T follicular helper cell (primary cell): Measurements from ENCODE around the gene NPY1R.

ENCODE experiments used
- DNase-seq: peaks from one replicate; pipeline ENCODE4 v3.0.0-alpha.2; 2020; ENCODE audit warnings: low read depth
- total RNA-seq, 2 experiments: gene quantifications; one replicate each; lab custom pipeline; 2026; lab: John Stamatoyannopoulos, UW

NPY1R gene
- total RNA-seq = 0 reads per million in 2 experiments

DNA sequence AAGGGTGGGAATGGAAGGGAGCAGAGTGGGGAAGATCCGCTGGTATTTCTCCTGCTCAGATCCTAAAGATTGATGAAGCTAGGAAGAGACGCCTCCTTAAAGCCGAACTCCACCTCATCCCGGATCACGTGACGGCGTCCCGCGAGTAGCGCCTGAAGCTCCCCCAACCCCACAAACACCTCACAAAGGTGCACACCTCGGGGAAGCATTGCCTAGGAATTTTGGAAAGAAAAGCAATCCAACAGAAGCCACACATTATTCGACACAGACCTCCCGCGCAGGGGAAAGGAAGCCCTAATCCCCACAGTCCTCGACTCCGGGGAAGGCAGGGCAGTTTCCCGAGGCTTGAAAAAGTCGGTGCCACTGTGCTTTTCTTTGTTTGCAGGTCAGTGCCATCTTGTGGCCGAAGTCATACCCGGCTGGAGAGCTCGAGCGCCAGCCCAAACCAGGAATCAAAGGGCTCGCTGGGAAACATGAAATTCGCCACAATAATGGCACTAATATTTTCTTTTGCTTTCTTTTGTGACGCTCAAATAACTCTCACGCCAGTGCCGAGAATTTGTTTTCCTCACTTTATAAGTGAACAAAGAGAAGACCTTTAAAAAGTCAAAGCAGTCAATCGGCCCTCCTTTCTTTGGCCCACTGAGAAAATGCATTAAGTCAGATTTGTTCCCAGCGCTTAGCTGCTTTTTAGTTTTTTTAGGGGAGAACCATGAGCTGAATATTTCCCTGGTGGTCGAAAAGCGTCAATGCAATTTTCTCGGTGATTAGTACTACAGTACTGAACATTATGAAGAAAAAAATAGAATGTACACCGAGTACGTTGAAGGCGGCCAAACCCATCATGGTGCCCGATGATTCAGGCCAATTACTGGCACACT lies at the start of gene NPY1R:
Gene NPY1R, minus strand, starts transcription at position 71 of the 881 bp plus-strand sequence. CDS start 6,042 bp downstream, outside the sequence.
- no peak for DNase-seq

DNA sequence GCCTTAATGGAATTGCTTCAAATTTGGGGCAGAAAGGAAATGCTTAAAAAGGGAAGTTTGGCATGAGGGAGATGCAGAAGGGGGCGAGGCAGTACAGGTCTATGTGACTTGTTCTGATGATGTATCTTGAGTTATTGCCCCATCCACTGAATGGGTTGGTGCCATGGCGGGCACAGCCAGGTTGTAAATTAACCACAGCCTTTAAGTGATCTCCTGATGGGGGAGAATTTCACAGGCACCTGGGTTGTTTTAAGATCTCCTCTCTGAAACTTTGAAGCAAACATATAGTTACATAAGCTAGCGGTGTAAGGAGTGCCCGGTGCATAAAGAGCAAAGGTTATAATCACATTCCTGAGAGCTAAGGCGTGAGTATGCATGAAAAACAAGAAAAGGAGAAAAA lies 48.3 kb upstream of the NPY1R start:
- no peak for DNase-seq

DNA sequence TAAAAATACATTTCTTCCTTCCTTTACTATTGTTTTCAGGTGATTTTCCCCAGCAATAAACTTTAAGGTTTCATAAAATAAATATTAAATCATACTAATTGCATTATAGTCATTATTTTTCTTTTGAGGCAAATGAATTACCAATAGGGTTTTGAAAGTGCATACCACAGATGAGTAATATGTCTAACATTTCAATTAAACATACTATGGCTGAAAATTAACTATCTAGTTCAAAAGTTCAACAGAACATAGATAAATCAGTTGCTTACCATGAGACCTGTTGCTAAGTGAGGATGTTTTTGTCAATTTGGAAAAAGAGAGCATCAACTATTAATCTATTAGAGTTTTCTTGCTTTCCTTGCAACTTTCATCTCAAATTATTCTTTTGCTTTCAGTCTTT lies 46.3 kb upstream of the NPY1R start:
- DNase-seq = no peak

DNA sequence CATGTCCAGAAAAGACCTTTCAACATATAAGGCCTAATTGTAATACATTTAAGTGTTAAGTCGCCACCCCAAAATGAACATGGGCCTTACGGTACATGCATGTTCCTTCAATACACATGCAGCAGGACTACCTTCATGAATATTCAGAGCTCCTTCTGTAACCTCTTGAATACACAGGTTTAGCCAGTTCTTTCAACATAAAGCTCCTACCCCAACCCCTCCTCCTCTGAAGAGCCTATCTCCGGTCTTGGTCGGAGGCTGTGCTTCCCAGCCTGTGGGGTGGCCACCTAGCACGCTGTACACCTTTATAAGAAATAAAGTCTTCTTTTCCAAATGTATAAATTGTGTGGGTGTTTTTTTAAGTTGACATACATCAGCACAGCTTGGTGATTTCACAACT lies 39.6 kb upstream of the NPY1R start:
- no peak for DNase-seq

DNA sequence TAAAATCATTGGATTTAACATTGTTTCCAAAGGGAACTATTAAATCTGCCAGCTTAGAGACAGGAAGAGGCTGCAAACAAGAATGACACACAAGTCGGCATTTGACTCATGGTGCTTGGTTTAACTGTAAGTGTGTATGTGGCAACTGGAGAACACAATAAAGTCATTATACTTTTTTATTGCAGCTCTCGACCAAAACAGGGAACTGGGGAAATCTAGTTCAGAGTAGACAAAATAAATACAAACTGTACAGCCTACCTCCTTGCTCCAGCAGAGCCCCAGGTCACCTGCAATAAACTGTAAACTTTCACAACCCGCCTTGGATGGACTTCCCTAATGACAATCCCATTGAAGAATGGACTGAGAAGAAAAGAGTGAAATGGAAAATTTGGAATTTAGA lies 35.3 kb upstream of the NPY1R start:
- DNase-seq = no peak

DNA sequence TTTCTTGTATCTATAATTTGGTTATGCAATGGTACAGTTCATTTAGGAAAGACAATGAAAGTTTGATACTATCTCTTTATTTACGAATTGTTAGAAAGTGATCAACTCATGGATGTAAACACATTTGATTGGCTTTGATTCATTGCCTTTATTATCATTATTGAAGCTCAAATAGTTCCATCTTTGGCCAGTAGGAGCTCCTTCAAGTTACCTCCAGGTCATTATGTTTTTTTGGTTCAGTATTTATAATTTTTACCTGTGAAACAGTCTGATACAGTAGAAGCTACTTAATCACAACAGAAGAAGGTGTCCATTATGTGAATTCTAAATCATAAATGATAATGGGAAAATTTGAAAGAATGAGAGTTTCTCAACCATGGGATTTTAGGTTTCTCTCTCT lies 23.7 kb upstream of the NPY1R start:
- DNase-seq = no peak

DNA sequence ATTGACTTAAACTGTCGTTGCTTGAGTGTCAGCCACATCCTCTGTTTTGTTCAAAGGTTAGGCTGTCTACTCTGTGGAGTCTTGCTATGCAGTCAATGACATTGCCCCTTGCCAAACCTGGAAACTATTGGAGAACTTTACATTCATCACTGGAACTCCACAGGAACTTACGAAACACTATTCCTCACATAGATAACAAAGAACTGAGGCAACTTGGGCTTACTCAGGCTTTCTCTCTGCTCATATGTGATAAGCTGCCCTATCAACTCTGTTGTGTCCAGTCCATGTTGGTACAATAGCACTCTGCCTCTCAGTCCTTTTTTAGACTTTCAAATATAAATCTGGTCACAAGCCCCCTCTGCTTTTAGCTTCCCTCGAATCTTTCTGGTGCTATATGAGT lies 20.7 kb upstream of the NPY1R start:
- no peak for DNase-seq

DNA sequence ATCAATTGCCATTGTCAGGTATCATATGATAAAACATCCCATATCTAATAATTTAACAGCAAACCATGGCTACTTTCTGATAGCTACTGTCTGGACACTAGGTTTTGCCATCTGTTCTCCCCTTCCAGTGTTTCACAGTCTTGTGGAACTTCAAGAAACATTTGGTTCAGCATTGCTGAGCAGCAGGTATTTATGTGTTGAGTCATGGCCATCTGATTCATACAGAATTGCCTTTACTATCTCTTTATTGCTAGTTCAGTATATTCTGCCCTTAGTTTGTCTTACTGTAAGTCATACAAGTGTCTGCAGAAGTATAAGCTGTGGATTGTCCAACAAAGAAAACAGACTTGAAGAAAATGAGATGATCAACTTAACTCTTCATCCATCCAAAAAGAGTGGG lies 18.3 kb upstream of the NPY1R start:
- no peak for DNase-seq

DNA sequence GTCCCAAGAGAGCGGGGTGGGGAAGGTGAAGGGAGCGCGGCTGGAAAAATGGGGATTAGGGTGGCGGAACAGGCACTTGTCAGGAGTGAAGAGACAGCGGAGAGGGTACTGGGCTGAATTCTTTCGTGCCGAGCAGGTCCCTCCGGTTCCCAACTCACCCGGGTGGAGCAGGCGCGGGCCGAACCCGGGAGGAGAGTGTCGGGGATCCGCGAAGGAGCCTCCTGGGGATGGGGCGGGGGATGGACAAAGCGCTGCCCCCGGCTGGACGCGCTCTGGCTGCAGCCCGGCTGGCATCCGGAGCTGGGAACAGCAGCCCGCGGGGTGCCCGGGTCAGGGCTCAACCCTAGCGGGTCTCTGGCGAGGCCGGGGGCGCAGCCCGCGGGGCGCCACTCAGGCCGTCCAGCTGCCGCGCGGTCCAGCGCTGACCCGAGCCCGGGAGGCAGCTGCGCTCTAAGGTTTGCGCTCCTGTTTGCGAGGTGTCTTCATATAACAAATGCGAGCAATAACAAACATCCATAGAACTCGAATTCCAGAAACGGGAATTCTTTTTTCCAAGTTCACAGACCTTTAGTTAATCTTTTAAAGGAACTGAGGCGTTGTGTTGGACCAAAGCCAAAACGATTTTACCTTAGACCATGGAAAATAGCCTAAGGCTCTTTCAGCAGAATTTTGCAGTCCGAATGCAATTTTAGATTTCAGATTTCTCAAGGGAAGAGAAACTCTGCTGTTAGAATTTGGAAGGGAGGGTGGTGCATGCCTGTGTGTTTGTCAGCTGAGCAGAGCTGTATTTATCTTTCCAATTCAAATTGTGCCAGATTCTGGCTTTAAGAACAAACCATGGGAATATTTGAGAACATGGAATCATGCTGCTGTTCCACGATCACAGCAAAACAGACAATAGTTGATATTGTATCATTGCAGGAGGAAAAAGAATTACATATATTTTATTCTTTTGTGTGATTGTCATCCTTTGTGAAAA lies 12.0 kb upstream of the NPY1R start:
- DNase-seq = no peak

DNA sequence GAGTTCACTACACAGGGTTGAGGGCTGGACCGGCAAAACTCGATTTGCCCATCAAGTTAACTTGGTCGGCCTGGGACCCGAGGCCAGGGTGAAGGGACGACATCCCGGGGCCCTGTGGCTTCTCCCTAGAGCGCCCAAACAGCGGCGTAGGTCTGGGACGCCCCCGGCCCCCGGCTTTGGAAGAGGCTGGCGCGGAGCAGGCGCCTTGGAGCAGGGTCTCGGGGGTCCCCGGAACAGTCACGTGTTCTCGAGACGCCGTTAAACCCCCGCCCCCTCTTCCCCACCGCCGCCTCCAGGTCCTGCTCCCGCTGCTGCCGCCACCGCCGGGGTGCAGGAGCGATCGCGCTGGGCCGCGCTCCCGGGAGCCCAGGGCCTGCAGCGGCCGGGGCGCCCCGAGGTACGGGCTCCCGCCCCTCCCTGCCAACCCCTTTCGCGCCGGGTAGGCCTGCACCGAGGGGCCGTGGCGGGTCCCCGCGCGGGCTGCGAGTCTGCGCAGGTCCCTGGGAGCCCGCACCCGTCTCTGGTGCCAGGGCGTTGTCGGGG lies 11.3 kb upstream of the NPY1R start, which contains the start of gene NPY5R:
Gene NPY5R, plus strand, starts transcription at position 289 of the 543 bp plus-strand sequence. CDS start 6,382 bp downstream, outside the sequence.
- DNase-seq = no peak

DNA sequence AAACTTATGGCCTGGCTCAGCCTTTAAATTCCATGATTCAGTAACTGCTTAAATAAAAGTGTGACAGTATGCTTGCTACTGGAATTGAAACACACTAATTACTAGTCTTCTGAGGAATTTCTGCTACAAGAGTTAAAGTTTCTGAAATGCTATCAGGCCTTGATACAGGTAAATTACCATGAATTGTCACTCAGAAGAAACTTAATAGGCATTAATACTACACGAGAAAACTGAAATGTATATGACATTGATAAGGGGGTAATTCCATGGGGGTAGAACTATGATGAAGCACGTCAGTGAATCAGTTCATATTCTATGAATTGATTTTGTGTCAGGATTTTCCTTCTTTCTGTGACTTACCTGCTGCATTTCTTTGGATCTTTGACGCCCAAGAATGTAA lies 3.0 kb upstream of the NPY1R start:
- no peak for DNase-seq

DNA sequence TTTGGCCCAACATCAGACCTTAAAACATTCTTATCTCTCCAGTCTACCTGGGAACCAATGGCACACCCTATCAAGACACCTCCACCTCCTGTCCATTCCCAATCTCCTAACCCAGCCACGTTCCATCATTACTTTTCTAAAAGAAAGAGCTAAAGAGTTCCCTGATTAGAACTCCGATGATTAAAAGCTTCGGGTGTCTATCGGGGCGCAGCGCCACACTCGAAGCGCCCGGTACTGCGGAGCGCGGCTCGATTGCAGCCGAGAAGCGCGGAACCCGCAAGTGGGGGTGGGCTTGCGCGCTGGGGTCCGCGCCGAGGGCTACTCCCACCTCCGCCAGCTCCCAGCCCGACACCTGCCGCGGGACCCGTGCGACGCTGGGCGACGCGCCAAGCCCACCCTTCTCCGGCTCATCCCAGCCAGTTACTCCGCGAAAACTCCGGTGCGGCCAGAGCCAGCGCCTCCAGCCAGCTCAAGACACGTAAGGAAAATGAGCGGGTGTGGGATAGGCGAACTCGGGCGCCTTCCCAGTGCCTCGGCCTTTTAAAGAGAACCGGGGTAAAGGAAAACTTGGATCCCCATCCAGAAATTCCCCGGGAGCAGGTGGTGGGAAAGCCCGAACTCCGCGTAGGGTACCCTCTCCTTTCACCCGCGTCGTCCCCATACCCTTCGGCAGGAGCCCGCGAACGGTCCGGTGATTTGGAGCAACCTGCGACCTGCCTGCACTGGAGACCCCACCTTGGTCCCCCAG lies 593 bp downstream of the NPY1R start:
- no peak for DNase-seq

DNA sequence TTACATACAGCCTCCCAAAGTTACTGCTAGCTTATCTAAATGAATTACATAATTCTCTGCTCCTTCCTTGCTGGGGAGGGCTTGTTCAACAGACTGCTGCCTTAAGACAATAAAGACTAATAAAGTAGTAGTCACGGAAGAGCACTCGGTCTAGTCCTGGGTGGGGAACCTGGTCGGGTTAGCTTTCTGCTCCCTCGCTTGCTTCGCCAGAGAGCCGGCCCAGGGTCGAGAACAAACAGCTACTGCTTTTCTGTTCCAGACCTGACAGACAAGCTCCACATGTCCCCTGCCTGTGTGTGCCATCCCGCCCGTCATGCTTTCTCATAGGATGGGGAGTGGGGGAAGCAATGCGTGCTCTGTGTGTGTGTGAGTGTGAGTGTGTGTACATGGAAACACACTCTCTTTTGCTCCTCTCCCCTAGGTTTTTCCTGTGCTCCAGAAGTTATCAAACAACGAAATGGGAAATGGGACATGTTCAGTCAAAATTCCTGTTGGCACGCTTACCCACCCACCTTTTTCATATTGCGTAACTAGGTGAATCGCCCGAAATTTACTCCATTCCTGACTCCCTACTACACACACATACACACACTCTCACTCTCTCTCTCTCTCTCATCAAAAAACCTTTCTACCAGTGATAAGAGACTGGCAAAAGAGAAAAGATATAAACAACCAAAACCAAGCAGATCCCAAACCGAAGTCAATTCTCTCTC lies 1.3 kb downstream of the NPY1R start:
- no peak for DNase-seq

DNA sequence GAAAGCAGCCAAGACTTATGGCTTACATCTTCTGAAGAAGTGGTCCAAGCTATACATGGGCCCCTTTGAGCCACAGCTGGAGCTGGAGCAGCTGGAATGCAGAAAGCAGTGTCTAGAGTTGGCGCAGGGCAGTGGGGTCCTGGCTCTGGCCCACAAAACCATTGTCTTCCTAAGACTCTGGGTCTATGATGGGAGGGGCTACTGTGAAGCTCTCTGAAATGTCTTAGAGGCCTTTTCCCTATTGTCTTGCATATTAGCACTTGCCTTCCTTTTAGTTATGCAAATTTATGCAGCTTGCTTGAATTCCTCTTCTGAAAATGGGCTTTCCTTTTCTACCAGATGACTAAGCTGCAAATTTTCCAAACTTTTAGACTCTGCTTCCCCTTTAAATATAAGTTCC lies 15.3 kb downstream of the NPY1R start:
- no peak for DNase-seq

DNA sequence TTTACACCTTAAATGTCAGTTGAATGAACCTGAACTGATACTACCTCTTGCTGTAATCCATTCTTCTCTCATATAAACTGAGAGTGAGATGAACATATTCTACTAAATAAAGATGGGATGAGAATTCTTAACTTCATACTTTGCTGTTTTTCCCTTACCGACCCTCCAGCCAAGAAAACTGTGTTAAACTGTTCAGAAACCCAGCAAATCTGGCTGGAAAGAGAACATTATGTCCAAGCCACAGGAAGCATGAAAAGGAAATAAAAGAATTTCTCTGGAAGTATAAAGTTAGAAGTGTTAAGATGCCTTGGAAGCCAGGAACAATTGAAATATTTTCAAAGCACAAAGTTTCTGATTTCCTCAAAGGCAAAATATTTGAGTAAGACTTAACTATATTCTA lies 22.9 kb downstream of the NPY1R start:
- no peak for DNase-seq

DNA sequence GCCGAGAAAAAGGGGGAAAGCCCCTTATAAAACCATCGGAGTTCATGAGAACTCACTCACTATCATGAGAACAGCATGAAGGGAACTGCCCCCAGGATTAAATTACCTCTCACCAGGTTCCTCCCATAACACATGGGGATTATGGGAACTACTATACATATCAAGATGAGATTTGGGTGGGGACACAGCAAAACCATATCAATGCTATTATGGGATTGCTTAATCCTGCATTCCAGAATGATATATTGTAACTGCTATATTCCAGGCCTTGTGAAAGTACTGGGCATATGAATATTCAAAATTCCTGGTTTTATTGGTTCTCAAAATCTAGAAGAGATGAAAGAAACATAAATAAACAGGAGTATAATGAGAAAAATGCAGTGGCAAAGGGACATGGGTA lies 29.3 kb downstream of the NPY1R start:
- DNase-seq = no peak

DNA sequence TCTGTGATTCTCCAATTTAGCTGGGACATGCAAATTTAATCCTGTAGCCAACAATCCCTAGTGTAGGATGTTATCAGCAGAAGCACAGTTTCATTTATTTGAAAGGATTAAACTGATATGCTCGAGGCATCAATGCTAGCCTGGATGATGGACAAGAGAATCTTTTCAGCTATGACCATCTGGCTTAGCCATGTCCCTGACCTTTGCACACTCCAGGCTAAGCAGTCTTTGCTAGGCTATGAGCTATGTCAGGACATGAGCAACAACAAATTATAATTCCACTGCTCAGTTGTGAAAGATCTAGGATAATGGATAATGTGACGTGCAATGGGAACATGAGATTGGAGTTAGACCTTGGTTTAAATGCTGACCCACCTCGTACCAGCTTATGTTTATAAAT lies 32.0 kb downstream of the NPY1R start:
- no peak for DNase-seq

DNA sequence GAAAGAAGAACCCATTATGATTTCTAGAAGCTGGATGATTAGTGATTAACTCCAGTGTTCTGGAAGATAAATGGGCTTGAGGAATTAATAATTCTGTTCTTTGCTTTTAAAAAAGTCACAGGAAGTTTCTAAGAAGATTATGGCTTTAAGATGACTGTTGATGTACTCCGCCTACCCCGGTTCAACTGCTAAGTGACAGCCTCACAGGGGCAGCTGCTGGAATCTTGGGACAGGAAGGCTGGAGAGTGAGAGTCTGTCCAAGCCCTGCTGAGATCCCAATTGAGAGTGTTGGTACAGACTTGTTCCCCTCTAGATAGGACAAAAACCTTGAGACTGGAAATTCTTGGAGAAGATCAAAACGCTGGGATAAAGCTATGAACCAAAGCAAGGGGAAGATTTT lies 37.3 kb downstream of the NPY1R start:
- no peak for DNase-seq

DNA sequence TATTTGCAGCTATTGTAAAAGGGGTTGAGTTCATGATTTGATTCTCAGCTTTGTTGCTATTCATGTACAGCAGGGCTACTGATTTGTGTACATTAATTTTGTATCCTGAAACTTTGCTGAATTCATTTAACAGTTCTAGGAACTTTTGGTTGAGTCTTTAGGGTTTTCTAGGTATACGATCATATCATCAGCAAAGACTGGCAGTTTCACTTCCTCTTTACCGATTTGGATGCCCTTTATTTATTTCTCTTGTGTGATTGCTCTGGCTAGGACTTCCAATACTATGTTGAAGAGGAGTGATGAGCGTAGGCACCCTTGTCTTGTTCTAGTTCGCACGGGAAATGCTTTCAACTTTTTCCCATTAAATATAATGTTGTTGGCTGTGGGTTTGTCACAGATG lies 48.1 kb downstream of the NPY1R start:
- DNase-seq = no peak

DNA sequence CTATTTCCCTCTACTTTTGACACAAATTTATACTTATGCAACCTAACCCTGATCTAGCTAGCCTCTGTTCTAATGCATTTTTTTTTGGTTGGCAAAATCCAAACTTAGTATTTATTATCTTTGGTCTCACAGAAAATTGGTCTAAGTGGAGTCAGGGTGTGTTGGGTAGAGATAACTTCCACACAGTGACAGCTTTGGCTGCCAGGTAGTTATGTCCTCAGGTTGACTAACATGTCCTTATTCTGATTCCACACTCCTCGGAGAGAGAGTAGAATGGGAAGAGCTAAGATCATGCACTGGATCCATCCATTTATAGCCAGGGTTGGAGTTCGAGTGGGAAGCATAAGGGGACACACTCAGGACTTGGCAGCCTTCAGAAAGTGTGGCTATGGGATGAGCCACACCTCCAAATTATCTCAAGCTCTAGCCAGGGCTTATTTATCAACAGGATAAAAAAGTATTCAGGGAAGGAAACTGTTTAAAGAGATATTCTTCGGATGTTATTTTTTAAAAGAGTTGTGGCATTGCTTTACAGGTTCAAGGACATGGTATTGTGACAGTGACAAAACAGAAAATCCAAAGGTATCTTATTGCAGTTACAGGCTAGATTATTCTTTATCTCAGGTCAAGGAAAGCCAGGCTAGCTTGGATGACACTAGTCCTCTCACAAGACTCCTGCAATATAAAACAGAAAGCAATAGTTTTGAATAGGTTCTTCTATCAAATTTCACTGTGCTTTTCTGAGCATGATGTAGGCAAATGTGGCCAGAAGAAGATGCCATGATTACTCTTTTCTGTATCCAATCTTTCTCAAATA lies 51.5 kb downstream of the NPY1R start:
- no peak for DNase-seq
